Hypothalamus (tissue), 51 donors: ENCODE results near the gene SLC26A2.
"Not testable (repeated sequence)": the region's sequence is repeated elsewhere in the genome, so short reads cannot be mapped to it uniquely, and the experiment has no call there.

Experiments used
- DNase-seq, 51 donors: peaks; one replicate each; lab custom pipeline; 2025; lab: John Stamatoyannopoulos, UW

The SLC26A2 gene

DNA sequence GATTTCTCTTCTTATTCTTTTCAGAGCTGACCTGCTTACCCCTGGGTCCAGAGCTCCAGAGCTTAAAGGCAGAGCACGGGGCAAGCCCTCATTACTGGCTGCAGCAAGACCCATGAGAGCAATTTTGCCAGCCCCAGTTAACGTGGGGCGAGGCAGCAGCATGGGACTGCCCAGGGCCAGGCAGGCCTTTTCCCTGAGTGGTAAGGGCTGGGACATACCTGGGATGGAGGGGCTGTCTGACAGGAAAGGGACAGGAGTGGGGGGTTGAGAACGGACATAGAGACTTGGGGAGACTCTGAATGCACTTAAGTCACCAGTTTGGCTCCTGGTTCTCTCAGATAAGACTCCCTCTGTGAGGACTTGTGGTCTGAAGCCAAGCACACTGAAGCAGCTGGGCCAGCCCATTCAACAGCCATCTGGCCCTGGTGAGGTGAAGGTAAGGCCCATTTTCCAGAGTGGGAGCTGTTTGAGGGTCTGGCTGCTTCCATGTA lies 66.2 kb downstream of the SLC26A2 start:
- no peak for DNase-seq

GRCh38 chr5:150028047-150028446 lies 67.5 kb downstream of the SLC26A2 start:
- not testable (repeated sequence) for DNase-seq

DNA sequence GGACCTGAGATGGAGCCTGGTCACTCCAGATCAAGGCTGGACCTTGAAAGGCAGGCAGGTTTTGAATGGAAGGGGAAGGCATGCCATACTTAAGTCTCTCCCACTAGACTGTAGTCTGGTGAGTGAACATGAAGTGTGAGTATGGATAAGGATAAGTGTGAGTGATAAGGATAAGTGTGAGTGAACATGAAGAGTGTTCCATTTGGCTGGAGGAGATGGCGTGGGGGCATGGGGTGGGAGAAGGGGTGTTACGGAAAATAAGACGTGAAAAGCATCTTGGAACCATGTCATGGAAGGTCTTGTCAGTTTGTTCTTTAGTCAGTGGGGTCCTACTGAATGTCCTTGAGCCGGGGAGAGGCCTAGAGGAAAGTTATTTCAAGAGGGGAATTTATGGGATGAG lies 72.8 kb downstream of the SLC26A2 start:
- no peak for DNase-seq

GRCh38 chr5:150034662-150035061 lies 74.1 kb downstream of the SLC26A2 start:
- DNase-seq, result no peak

GRCh38 chr5:150035139-150035895 lies 74.8 kb downstream of the SLC26A2 start:
- no peak for DNase-seq

GRCh38 chr5:150036513-150036912 lies 76.0 kb downstream of the SLC26A2 start:
- no peak for DNase-seq
